ENCODE results near the gene PRKCH.
A peak's percentile ranks its signal among the peaks of the same experiment; 100 is the strongest.

Gene PRKCH

DNA sequence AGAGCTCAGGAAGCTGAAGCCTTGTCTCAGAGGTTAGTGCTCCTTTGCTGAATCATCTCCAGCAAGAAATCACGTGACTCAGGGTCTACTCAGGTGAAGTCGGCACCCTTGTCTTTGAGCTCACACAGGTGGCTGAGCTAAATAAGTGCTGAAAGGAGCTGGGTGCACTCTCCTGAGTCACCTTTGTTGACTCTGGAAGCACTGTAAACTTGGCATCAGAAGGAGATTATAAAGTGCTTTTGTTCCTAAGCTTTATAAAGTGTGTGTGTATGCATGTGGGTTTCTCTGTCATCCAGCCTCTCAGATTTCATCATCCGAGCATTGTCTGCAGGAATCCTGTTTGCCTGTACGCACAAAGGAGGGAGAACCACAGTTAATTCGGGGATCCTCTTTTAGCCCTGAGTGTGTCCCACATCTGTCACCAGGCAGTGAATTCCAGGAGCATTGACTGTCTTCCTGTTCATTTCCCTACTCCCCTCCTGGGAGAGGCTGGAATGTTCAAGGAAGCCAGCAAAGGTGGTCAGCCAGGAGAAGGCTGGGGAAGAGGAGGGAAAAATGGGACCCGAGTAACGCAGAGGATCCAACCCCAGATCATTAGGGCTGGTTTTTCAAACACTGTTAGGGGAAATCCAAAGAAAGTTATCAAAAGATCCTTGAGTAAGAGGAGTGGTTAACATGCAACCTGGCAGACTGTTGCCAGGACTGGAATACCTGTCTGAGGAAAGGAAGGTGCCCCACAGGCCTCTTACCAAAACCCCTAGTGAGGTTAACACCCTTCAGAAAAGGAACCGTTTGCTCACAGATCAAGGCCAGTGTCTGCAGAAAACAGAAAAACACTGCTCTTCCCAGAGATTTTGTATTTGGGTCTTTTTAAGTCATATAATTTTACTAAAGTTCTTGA lies 216.4 kb downstream of the PRKCH start:
- DNase-seq, result peak; percentile 80

GRCh38 chr14:61538464-61539022 lies 217.2 kb downstream of the PRKCH start:
- no peak for DNase-seq

- DNase-seq, result no peak
Observed at GRCh38 chr14:61539631-61540030, 218.3 kb downstream of the PRKCH start.

DNA sequence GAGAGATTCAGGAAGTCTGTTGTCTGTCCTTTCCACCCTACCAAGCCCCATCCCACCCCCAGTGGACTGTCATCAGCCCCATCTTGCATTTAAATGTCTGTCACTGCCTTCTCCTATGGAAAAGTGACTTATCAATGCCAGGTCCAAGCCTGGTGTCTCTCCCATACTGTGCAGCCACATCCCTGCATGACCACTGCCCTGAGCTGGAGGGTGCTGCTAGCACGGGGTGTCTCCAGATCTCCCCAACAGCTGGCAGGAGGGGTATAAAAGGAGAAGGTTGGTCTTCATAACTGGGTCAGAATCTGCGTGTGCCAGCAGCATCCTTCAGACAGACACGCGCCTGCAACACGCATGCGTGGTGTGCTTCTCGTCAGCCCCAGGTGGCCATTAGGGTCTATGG lies 219.6 kb downstream of the PRKCH start:
- no peak for DNase-seq

GRCh38 chr14:61542848-61543790 lies 221.7 kb downstream of the PRKCH start:
- DNase-seq, result no peak

GRCh38 chr14:61543946-61544345 lies 222.6 kb downstream of the PRKCH start:
- no peak for DNase-seq

- no peak for DNase-seq
Observed at GRCh38 chr14:61544448-61545330, 223.3 kb downstream of the PRKCH start.

DNA sequence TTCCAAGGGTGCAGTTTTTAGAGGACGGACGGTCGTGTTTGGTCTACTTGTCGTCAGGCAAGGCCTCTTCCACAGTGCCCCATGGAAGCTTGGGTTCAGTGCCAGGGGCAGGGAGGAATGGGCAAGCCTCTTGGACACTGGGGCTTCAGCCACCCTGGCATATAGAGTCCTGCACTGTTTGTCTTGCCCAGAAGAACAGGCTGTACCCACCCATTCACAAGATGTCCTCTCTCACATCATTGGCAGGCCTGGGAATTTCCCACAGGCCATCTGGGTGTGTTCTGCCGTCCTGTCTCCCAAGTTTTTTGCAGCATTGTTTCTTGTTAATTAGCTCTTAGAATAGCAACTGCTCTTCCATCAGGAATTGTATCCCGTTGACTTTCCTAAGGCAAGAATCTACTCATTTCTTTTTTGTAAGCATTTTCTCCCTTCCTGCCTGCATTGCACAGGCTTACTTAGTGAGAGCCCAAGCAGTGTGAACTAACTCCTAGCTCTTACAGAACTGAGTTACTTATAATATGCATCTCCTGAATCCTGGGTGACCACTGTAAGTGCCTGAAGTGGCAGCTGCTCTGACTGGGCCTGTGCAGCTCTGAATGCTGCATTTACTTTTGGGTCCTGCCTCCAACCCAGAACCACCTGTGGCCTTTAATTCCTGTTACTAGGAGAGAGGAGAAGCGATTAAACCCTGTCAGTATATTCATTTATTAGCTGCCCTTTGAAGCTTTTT lies 224.5 kb downstream of the PRKCH start:
- no peak for DNase-seq

DNA sequence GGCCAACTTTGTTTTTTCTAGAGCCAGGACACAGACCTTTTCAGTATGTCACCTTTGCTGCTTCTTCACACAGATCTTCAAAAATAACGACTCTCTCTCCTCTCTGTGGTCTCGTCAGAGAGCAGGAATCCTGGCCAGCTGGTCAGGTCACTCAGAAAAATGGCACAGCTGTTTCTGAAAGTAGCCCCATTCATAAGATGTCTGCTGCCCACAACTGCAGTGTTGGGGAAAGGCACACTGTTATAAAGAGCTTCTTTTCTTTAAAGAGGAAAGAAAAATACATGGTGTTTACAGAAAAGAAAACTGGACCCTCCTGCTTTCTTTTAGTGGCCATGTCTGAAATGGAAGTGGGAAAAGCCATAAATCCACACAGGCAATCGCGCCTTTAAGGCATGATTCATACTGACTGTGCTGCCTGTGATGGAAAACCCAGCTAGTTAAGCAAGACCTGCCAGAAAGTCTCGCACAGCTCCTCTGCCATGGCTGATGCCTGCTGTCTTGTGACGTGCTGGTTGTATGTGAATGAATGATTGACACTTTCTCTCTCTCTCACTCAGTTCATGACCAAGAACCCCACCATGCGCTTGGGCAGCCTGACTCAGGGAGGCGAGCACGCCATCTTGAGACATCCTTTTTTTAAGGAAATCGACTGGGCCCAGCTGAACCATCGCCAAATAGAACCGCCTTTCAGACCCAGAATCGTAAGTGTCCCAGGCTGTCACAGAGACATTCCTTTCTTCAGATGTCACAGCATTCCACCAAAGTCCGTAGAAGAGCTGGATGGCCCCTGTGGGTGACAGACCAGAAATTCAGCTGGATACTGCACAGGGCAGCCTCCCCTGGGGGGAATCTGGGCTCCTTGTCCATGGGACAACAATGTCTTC lies 226.0 kb downstream of the PRKCH start:
- no peak for DNase-seq

- DNase-seq, result no peak
Observed at GRCh38 chr14:61549425-61549824, 228.0 kb downstream of the PRKCH start.

GRCh38 chr14:61551384-61551783 lies 230.0 kb downstream of the PRKCH start:
- no peak for DNase-seq

- no peak for DNase-seq
Observed at GRCh38 chr14:61552241-61552640, 230.9 kb downstream of the PRKCH start.

DNA sequence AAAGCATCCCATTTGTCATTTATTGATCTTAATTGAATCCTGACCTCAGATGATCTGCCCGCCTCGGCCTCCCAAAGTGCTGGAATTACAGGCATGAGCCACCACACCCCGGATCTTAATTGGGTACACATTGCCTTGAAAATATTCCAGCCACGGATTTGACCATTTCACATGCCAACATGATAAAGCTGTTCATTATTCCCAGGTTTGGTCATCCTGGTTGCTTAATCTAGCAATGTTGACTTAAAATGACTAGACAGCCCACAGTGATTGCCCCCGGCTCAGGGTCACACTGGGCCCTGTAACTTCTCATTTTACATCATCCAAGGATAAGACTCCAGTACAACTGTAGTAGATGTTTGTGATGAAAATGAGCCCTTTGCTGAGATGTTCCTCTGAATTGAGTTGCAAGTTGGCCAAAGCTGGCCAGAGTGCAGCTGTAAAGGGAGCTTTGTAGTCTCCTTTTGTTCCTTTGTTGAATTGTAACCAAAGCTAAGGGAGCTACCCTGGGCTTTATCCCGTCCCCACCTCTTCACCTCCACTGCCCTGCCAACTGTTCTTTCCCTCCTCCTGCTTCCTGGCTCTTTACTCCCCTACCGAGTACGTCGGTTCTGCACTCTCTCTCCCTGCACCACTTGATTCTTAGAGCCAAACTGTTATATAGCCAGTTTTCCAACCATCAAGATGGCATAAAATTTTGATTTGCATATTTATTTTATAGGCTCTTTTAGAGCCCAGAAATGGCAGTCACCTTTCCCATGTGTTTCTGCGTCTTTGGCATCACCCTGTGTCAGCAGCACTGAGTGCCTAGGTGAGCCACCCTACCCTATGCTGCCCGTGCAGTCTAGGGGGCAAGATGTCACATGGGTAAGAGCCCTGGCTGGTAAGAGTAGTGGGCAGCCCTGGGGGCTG lies 232.6 kb downstream of the PRKCH start:
- no peak for DNase-seq

GRCh38 chr14:61555056-61555838 lies 233.9 kb downstream of the PRKCH start:
- no peak for DNase-seq

DNA sequence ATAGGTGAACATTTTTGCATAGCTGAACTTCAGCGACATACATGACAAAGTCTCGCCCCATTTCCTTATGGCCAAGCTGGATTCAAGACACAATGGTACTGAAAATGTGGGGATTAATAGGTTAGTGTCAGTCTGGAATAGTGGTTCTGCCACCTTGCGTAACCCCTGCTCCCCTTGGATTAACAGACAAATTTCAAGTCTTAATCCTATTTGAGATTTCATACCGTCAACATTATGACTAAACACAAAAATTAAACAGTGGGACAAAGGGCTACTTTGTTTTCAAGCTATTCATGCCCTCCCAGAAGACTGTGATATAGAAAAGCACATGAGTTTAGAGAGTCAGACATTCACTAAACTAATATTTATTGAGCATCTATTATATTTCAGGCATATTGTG lies 235.1 kb downstream of the PRKCH start:
- DNase-seq, result no peak

GRCh38 chr14:61557262-61557661 lies 235.9 kb downstream of the PRKCH start:
- no peak for DNase-seq

GRCh38 chr14:61557854-61558253 lies 236.5 kb downstream of the PRKCH start:
- no peak for DNase-seq

DNA sequence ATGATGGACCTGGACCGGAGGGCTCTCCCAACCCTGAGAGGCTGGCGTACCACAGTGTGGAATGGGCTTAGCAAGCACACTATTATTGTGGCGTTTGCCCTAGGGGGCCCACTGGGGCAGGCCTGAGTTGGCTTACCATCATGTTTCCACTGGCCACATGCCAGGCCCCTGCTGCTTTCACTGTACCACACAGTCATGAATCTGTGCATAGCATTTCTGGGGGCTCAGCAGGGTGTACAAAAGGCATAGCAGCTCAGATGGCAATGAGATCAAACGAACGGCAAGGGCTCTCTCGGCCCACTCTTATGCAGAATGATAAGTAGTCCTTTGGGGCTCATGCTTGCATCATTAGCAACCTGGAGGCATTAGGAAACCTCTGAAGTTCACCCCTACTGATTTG lies 236.9 kb downstream of the PRKCH start:
- DNase-seq, result no peak
